ENCODE results near the gene TSEN54.
"Not testable (repeated sequence)": the region's sequence is repeated elsewhere in the genome, so short reads cannot be mapped to it uniquely, and the experiment has no call there.

Gene TSEN54

DNA sequence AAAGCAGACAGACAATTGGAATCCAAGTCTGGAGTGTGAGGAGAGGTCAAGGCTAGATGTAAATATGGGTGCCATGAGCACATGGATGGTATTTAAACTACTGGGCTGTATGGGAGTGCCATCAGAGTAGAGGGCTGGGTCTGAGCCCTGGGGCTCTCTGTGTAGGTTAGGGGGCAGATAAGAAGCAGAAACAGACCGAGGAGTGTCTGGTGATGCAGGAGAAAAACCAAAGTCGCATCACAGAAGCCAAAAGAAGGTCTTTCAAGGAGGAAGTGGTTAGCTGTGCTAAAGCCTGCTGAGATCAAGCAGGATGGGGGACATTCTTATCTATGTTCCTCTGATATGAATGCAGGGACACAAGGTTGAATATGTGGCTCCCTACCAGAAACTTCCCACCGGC is 1.9 kb downstream of the TSEN54 start:
- no peak for DNase-seq (ENCODE audit: low read depth, low spot score)

GRCh38 chr17:75518983-75519537 is 2.7 kb downstream of the TSEN54 start:
- DNase-seq (ENCODE audit: low read depth, low spot score) = no peak

DNA sequence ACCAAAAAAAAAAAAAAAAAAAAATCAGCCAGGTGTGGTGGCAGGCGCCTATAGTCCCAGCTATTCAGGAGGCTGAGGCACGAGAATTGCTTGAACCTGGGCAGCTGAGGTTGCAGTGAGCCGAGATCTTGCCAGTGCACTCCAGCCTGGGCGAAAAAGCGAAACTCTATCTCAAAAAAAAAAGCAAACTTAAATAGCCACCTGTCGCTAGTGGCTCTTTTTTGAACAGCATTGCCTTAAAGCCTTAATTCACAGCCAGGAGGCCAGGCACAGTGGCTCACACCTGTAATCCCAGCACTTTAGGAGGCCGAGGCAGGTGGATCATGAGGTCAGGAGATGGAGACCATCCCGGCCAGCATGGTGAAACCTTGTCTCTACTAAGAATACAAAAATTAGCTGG is 4.1 kb downstream of the TSEN54 start:
- DNase-seq (ENCODE audit: low read depth, low spot score) = not testable (repeated sequence)

DNA sequence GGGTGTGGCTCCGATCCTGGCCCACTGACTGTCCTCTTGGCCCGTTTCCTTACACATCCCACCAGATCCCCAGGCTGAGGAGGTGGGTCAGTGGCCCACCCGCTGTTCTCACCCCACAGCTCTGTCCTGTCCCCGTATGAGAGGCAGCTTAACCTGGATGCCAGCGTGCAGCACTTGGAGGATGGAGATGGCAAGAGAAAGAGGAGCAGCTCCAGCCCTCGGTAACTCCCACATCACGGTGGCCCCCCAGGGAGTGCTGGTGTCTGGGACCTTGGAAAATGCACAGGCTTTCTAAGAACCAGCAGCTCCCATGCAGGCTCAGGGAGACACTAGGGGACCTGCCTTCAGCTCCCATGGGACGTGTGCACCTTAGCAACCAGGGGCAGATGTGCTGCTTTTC is 5.0 kb downstream of the TSEN54 start:
- DNase-seq (ENCODE audit: low read depth, low spot score) = no peak

- DNase-seq (ENCODE audit: low read depth, low spot score) = no peak
These were observed 5.8 kb downstream of the TSEN54 start for GRCh38 chr17:75521951-75522727.

- DNase-seq (ENCODE audit: low read depth, low spot score) = no peak
These were observed 7.3 kb downstream of the TSEN54 start for GRCh38 chr17:75523647-75524046.

- no peak for DNase-seq (ENCODE audit: low read depth, low spot score)
These were observed 8.1 kb downstream of the TSEN54 start for GRCh38 chr17:75524269-75524969.

- no peak for DNase-seq (ENCODE audit: low read depth, low spot score)
These were observed 8.9 kb downstream of the TSEN54 start, which contains the start of gene LLGL2 for GRCh38 chr17:75524970-75525805. Gene LLGL2 (plus strand): TSS chr17:75525697. CDS start chr17:75543427, 17,730 bp downstream.

DNA sequence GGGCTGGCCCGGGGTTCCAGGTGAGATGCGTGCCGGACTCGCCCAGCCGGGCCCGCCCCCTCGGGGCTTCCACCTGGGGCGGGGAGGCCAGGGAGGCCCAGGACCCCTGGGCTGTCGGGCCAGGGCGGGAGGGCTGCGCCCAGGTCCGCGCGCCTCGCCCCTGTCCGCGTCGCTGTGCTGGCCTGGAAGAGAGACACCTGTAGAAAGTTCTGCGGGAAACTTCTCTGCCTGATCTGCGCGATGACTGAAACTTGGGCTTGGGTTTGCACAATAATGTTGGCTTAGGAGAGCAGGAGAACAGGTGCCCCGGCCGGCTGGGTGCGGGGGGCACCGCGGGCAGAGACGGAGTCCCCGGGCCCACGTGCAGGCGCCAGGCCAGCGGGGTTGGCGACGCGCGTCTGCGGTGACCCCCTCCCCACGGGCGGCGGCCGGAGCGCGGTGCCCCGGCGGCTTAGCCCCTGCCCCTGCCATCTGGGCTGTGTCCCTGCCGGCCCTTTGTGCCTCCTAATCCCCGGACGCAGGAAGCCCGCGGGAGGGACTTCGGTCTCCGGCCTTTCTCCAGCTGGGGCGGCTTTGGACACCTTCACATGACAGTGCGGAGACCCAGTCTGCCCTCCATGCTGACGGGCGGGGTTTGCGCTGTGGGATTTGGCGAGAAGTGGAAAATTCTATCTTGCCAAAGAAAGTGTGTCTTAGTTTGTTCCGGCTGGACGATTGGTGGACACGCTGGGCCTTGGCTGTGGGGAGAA is 9.7 kb downstream of the TSEN54 start:
- DNase-seq (ENCODE audit: low read depth, low spot score) = no peak

GRCh38 chr17:75526555-75527270 is 10.4 kb downstream of the TSEN54 start:
- no peak for DNase-seq (ENCODE audit: low read depth, low spot score)

DNA sequence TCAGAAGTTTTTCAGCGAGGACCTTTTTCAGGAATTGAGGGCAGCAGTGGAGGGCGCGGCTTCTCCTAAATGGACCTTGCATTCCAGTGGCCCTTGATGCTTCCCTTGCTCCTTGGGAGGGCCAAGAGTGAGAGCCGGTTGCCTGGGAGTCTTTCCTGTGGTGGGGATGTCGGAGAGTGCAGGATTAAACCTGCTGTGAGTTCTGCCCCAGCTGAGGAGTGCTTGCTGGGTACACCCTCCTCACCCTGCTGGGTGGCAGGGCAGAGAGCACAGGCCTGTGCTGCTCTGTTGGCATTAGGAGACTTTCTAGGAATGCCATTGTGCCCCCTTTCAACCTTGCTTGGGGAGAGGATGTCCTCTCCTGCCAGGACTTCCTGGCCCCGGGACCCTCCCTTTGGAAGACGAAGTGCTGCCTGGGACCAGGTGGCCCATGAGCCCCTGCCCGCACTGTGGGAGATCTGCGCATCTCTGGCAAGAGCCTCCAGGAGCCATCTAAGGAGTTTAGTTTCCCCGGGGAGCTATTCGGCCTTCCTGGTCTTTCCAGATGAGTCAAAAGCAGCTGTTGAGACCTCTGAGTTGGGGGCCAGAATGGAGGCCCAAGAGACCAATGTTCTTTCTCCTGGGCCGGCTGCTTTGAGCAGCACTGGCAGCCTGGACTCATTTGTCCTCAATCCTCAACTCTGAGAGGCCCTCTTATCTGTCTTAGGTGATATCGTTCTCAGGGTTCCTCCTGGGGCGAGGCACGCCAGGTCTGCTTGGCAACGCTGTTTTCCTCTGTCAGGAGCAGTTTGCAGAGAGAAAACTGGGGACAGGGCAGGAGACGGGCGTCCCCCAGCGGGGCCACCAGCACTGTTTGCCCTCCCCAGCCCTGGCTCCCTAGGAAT is 14.8 kb downstream of the TSEN54 start:
- no peak for DNase-seq (ENCODE audit: low read depth, low spot score)

- DNase-seq (ENCODE audit: low read depth, low spot score) = no peak
These were observed 15.4 kb downstream of the TSEN54 start for GRCh38 chr17:75531721-75532072.

- no peak for DNase-seq (ENCODE audit: low read depth, low spot score)
These were observed 18.8 kb downstream of the TSEN54 start for GRCh38 chr17:75535119-75535537.

DNA sequence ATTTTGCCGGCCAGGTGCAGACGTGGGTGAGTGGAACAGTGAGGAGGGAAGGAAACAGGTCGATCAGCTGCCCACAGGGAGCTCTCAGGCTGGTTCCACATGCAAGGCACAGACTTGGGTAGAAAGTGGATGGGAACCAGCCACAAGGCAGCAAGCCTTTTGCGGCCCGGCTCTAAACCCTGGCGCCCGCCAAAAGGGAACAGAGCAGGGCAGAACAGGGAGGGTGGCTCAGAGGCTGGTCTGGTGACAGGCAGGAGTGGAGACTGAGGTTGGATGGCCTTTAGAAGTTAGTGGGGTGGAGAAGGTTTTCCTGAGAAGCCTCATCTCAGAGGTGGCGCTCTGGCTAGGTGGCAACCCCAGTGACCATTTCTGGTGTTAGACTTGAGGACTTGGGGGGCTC is 19.5 kb downstream of the TSEN54 start:
- no peak for DNase-seq (ENCODE audit: low read depth, low spot score)

DNA sequence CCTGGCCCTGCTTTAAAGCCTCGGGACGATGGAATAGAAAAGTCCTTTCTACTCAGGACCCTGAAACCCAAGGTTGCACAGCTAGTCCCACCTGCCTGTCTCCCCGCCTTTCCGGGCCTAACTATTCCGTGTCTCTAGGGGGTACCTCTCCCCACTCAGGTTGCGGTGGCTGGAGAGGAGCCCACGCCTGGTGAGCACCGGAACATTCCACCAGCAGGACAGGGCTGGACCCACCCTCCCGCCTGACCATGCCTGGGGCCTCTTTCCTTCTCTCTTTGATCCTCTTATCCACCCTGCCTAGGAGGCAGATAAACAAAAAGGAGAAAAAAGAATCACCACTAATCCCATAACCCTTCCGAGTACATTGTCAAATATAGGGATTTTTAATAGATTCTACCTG is 20.0 kb downstream of the TSEN54 start:
- DNase-seq (ENCODE audit: low read depth, low spot score) = no peak

DNA sequence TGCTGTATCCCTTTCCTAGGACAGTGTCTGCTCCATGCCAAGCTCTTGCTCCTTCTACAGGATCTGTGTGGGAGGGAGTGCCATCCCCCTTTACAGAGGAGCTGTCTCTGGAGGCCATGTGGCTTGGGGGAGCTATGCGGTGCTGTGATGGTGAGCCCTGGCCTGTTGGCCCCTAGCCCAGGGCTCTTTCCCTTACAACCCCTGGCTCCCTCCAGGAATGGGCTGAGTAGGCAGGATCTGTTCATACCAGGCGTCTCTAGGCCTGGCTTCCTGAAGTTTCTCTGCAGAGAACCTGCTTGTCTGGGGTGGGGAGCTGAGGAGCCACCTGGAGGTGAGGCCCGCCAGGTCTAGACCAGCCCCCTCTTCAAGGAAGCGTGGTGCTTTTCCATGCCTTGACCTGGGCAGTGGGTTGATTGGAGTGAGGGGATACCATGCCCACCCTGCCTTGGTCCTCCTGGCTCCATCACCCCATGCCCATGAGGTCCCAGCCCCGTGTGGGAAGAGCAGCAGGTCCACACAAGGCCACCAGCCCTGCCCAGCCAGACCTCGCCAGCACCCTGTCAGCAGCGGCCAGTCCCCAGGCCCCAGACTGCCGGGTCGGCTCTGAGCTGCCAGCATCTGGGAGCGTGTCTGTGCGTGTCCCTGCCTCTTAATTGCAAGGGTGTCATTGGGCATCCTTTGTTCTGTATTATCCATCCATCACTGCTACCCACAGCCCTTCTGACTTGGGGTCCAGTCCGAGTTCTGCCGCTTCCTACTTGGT is 23.8 kb downstream of the TSEN54 start:
- no peak for DNase-seq (ENCODE audit: low read depth, low spot score)

DNA sequence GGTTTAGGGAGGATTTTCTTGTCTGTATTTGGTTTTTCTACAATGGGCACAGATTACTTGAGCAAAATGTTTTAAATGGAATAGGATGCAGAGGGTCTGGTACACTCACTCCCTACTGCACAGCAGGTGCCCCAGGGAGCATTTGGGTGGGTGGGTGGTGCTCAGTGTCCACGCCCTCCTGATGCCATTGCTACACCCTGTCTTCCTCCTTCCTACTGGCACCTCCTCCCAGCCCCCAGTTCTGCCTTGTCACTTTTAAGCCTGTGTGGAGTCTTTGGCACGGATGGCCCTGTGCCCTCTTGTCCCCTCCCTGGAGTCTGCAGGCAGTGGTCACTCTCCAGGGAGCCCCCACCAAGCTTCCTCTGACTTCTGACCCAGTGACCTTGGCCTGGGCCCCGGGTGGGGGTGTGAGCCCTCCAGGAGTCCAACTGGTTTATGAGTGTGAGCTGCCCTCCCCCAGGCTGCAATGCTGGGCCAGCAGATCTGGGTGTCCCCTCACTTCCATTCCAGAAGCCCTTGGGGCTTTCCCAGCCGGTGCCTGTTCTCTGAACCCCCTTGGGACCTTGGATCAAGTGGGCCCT is 24.7 kb downstream of the TSEN54 start:
- no peak for DNase-seq (ENCODE audit: low read depth, low spot score)

- no peak for DNase-seq (ENCODE audit: low read depth, low spot score)
These were observed 25.9 kb downstream of the TSEN54 start for GRCh38 chr17:75542229-75542628.
